Retinal pigment epithelial cell (primary cell): ENCODE data around the gene AKAP8L.
"Not testable (repeated sequence)": the region's sequence is repeated elsewhere in the genome, so short reads cannot be mapped to it uniquely, and the experiment has no call there.

Experiments used
- DNase-seq: peaks from one replicate; pipeline ENCODE4 v3.0.0-alpha.2; 2010; ENCODE audit warnings: low read depth
- H3K4me3 ChIP-seq: 2 replicates; pipeline ENCODE4 v1.5.1; 2011; ENCODE audit warnings: mild to moderate bottlenecking, low read length, control low read depth, moderate library complexity
- CTCF ChIP-seq: conservative IDR thresholded peaks from 2 replicates; pipeline ENCODE4 v1.5.1; 2011; ENCODE audit warnings: low read depth, low read length, control low read depth, inconsistent platforms

The AKAP8L gene

GRCh38 chr19:15357906-15358305, 60.9 kb downstream of the AKAP8L start:
- no peak overlapping the region for H3K4me3 ChIP-seq
- DNase-seq = no peak
- no peak for TF ChIP-seq CTCF

- no peak overlapping the region for H3K4me3 ChIP-seq
- no peak for TF ChIP-seq CTCF
- DNase-seq = no peak
These were observed 64.1 kb downstream of the AKAP8L start for GRCh38 chr19:15354566-15355296.

GRCh38 chr19:15353908-15354307, 64.9 kb downstream of the AKAP8L start:
- no peak overlapping the region for H3K4me3 ChIP-seq
- DNase-seq = no peak
- TF ChIP-seq CTCF = no peak

GRCh38 chr19:15352535-15352934, 66.3 kb downstream of the AKAP8L start:
- not testable (repeated sequence) for H3K4me3 ChIP-seq, DNase-seq

GRCh38 chr19:15341328-15341727, 77.5 kb downstream of the AKAP8L start:
- not testable (repeated sequence) for DNase-seq, H3K4me3 ChIP-seq

- DNase-seq = no peak
- no peak overlapping the region for H3K4me3 ChIP-seq
- no peak for TF ChIP-seq CTCF
These were observed 78.7 kb downstream of the AKAP8L start for GRCh38 chr19:15340086-15340485.

- no peak for TF ChIP-seq CTCF
- H3K4me3 ChIP-seq = no peak overlapping the region
- no peak for DNase-seq
These were observed 81.6 kb downstream of the AKAP8L start for GRCh38 chr19:15337202-15337601.

GRCh38 chr19:15335992-15336391, 82.8 kb downstream of the AKAP8L start:
- H3K4me3 ChIP-seq, DNase-seq: not testable (repeated sequence)
